Stomach (tissue), 9 donors: ENCODE measurements around the gene NOLC1. TPM values are rescaled to one million over a fixed set of nuclear protein-coding genes. Genes with fewer than 3 reads are reported as not detected.

Experiments used
- DNase-seq, 2 donors: peaks; one replicate each; pipeline versions ENCODE4 v3.0.0 to v3.0.0-alpha.2; 2013 to 2019
- H3K27ac ChIP-seq, 5 donors: fragments of 200-600 bp in 4 of 5; sonication (generic) in 4 of 5; one replicate each; pipeline ENCODE4 v1.5.1; 2013 to 2019; ENCODE audit warnings: mild to moderate bottlenecking in 1 of 5, moderate library complexity in 1 of 5
- H3K27me3 ChIP-seq, 3 donors: fragments of 200-600 bp; sonication (generic); one replicate each; pipeline ENCODE4 v1.5.1; 2017 to 2019; ENCODE audit warnings: mixed run types in 1 of 3
- H3K36me3 ChIP-seq, 4 donors: fragments of 200-600 bp; sonication (generic); 1 replicate in 3 of 4; 2 replicates in 1 of 4; pipeline ENCODE4 v1.5.1; 2016 to 2019
- H3K4me1 ChIP-seq, 4 donors: fragments of 200-600 bp; sonication (generic); one replicate each; pipeline ENCODE4 v1.5.1; 2016 to 2019
- H3K4me3 ChIP-seq, 4 donors: fragments of 200-600 bp; sonication (generic) in 3 of 4; one replicate each; pipeline ENCODE4 v1.5.1; 2016 to 2019; ENCODE audit warnings: mild to moderate bottlenecking in 1 of 4
- H3K9me3 ChIP-seq, 4 donors: fragments of 200-600 bp; sonication (generic); one replicate each; pipeline ENCODE4 v1.5.1; 2016 to 2019
- CTCF ChIP-seq, 7 experiments: fragments of 450-650 bp in 4 of 7; fragments of 200-600 bp in 3 of 7; sonication (generic) in 3 of 7; IDR thresholded peaks; one replicate each; pipeline ENCODE4 v1.5.1; 2016 to 2019; ENCODE audit warnings: antibody characterized with exemption in 7 of 7, control low read depth in 2 of 7, mild to moderate bottlenecking in 1 of 7
- EP300 ChIP-seq: sonication (generic); formaldehyde crosslinking; IDR thresholded peaks from one replicate; pipeline ENCODE4 v1.6.1; 2017; ENCODE audit warnings: antibody characterized with exemption
- POLR2A ChIP-seq, 4 donors: fragments of 450-650 bp; IDR thresholded peaks; one replicate each; pipeline ENCODE4 v1.6.1; 2016; ENCODE audit warnings: antibody characterized with exemption in 4 of 4, control low read depth in 2 of 4, mild to moderate bottlenecking in 1 of 4, moderate library complexity in 1 of 4
- POLR2AphosphoS5 ChIP-seq, 3 donors: sonication (generic); formaldehyde crosslinking; IDR thresholded peaks; one replicate each; pipeline ENCODE4 v1.6.1; 2016; ENCODE audit warnings: antibody characterized with exemption in 3 of 3
- WGBS, 5 donors: extraction: QIAGEN DNeasy Blood & Tissue Kit in 3 of 5; methylation state at CpG; one replicate each; pipeline versions ENCODE4 v1.1.5 to v1.1.7; 2013 to 2018; 5-methylcytosine and 5-hydroxymethylcytosine counted together
- intact Hi-C: fragments of 100-400 bp; cut with DNase I; formaldehyde crosslinking; loops from one replicate; pipeline ENCODE4 v1.15.1; 2023; ENCODE audit warnings: low total_unique reads
- polyA plus RNA-seq, 3 donors: library from polyadenylated mRNA; stranded (reverse); fragments of 200-250 nt; gene quantifications; one replicate each; pipeline ENCODE4 v1.2.3, GENCODE V29; 2013
- total RNA-seq, 5 donors: library from RNA; depleted of rRNA; stranded (reverse); fragments of >200 nt; gene quantifications; one replicate each; pipeline versions ENCODE4 v1.1.0 to v1.2.3, GENCODE V29; 2014 to 2016
- donor health status: healthy with polysubstance abuse.
- donor health status: Bipolar disorder and iron deficiency.
- donor health status: healthy.

The NOLC1 gene
- total and polyA plus RNA-seq, 8 donors = 9.8 to 73.7 (median 32.2) TPM

- no peaks in the 10 kb centered on the region for H3K9me3 ChIP-seq
- DNase-seq = peak; percentile 33 to 63
- 1 to 3% (median 2%) methylated on average over 14 to 45 of the region's 45 CpGs for WGBS, 5 donors
- H3K4me1 ChIP-seq = peaks cover 63 to 73% (median 68%) of the 10 kb centered on the region in 4 donors
- H3K36me3 ChIP-seq = peaks cover 25 to 27% (median 26%) of the 10 kb centered on the region in 4 donors
- H3K27me3 ChIP-seq = no peaks in the 10 kb centered on the region
- peak overlapping the region; percentile 62 to 83 (median 76) for H3K4me3 ChIP-seq
- TF ChIP-seq POLR2AphosphoS5 (IDR thresholded peaks at IDR 0.05) = no peak
- no peak for TF ChIP-seq EP300
- TF ChIP-seq CTCF (IDR thresholded peaks at IDR 0.05) = no peak
- no peak for TF ChIP-seq POLR2A (IDR thresholded peaks at IDR 0.05)
- intact Hi-C loops = no loop called here
- peak overlapping the region; percentile 28 to 99 (median 93) for H3K27ac ChIP-seq
Observed at GRCh38 chr10:102113956-102114857, 38.0 kb upstream of the NOLC1 start.

- Histone ChIP-seq H3K27ac (peak overlapping the region; percentile 75 to 99 (median 93)), H3K36me3 (peaks cover 17 to 19% (median 18%) of the 10 kb centered on the region in 4 donors), H3K4me1 (peaks cover 67 to 80% (median 70%) of the 10 kb centered on the region in 4 donors), H3K27me3 (no peaks in the 10 kb centered on the region), H3K9me3 (no peaks in the 10 kb centered on the region), H3K4me3 (peak overlapping the region; percentile 62 to 83 (median 76))
- intact Hi-C loops = no loop called here
- WGBS, 5 donors = 1 to 2% (median 1%) methylated on average over 18 to 23 of the region's 23 CpGs
- DNase-seq = peak; percentile 92 to 96
- no peak for TF ChIP-seq POLR2A (IDR thresholded peaks at IDR 0.05)
- peak; percentile 33 to 87 (median 85) for TF ChIP-seq POLR2AphosphoS5 (IDR thresholded peaks at IDR 0.05)
- no peak for TF ChIP-seq CTCF (IDR thresholded peaks at IDR 0.05)
- TF ChIP-seq EP300 = no peak
Observed at GRCh38 chr10:102114861-102115618, 37.1 kb upstream of the NOLC1 start.

GRCh38 chr10:102115775-102116174 is 36.4 kb upstream of the NOLC1 start:
- intact Hi-C loops = no loop called here
- peak overlapping the region in 2 of 4 donors; percentile 62 to 83 for H3K4me3 ChIP-seq
- DNase-seq = peak in 1 of 2 donors; percentile 35
- peaks cover 67 to 82% (median 73%) of the 10 kb centered on the region in 4 donors for H3K4me1 ChIP-seq
- H3K27ac ChIP-seq = peak overlapping the region; percentile 75 to 99 (median 93)
- WGBS, 5 donors = 0 to 4% (median 3%) methylated on average over 3 of the region's 3 CpGs
- H3K9me3 ChIP-seq = no peaks in the 10 kb centered on the region
- peaks cover 9 to 12% (median 10%) of the 10 kb centered on the region in 4 donors for H3K36me3 ChIP-seq
- no peaks in the 10 kb centered on the region for H3K27me3 ChIP-seq
- TF ChIP-seq POLR2A (IDR thresholded peaks at IDR 0.05) (peak in 1 of 4 donors; percentile 5), POLR2AphosphoS5 (IDR thresholded peaks at IDR 0.05) (no peak), CTCF (IDR thresholded peaks at IDR 0.05) (no peak)

- no peaks in the 10 kb centered on the region for H3K9me3 ChIP-seq
- peaks cover under 1 to 3% (median 2%) of the 10 kb centered on the region in 4 donors for H3K36me3 ChIP-seq
- H3K27me3 ChIP-seq = no peaks in the 10 kb centered on the region
- intact Hi-C loops = no loop called here
- peak overlapping the region in 3 of 4 donors; percentile 59 to 67 (median 62) for H3K4me3 ChIP-seq
- H3K4me1 ChIP-seq = peaks cover 74 to 90% (median 81%) of the 10 kb centered on the region in 4 donors
- H3K27ac ChIP-seq = peak overlapping the region; percentile 76 to 99 (median 95)
- DNase-seq = no peak
- 72 to 86% (median 84%) methylated on average over 1 of the region's 1 CpG for WGBS, 5 donors
- TF ChIP-seq POLR2AphosphoS5 (IDR thresholded peaks at IDR 0.05) = no peak
- TF ChIP-seq CTCF (IDR thresholded peaks at IDR 0.05) = no peak
- TF ChIP-seq EP300 = no peak
- TF ChIP-seq POLR2A (IDR thresholded peaks at IDR 0.05) = no peak
Observed at GRCh38 chr10:102116656-102117055, 35.5 kb upstream of the NOLC1 start.
